ENCODE measurements around the gene GALP.
"Not testable (repeated sequence)": the region's sequence is repeated elsewhere in the genome, so short reads cannot be mapped to it uniquely, and the experiment has no call there.

The GALP gene

DNA sequence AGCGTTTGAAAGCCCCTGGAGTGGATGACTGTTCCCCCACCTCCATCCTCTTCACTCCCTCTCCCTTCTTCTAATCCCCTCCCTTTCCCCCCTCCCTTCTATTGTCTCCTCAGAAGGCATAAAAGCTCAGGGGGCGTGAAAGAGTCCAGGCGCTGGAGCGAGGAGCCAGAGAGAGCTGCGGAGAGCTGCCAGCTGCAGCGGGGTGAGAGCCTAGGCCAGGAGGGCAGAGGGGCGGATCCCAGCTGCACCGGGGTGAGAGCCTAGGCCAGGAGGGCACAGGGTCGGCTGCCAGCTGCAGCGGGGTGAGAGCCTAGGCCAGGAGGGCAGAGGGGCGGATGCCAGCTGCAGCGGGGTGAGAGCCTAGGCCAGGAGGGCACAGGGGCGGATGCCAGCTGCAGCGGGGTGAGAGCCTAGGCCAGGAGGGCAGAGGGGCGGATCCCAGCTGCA, at the start of gene GALP:
GALP (plus strand) TSS at position 148 of the 447 bp plus-strand sequence. CDS start 1,101 bp downstream, outside the sequence.
- not testable (repeated sequence) for DNase-seq

DNA sequence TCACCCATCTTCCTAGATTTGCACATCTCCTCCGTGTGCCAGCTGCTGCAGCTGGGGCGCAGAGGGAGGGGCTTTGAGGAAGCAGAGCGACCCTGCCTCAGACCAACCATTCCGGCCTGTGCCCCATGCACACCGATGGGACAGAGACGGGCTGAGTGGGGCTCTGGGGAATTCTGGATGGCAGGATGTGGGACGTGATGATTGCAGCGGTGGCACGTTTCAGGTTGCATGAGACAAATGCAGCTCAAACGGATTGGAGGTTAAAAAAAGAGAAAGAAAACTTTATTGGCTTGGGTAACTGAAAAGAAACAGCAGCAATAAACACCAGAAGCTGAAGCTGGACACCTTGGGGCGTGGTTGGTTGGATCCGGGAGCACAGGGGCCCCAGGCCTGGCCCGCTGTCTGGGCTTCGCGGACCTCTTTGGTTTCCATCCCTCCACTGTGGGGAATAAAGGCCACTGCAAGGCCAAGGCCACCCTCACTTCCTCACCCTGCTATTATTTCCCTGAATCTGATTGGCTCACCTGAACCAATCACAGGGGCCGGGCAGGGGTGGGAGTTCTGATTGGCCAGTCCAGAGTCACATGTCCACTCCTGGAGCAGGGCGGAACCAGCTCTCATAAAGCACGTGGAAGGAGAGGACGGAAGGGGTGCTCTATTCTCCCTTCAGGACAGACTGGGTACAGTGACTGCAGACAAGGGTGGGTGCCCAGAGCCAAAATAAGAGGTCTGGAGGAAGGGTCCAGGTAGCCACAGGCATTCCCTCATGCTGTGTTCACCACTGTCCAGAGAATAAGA, 48.6 kb upstream of the GALP start:
- DNase-seq, result no peak

DNA sequence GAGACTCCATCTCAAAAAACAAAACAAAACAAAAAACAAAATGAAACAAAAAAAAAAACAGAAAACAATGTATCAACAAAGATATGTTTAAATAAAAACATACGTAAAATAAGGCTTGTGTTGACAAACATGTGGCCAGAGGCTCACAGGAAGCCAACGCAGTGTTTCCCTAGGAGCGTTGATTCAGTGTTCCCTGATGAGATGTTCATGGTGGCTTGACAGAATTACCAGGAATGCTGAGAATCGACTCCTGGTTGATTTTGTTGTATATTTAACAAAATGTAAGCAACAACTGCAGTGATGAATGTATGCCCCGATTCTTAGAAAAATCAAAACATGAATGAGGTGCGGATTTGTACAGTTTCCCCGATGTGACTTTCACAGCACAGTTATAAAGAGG, 45.8 kb upstream of the GALP start:
- no peak for DNase-seq

DNA sequence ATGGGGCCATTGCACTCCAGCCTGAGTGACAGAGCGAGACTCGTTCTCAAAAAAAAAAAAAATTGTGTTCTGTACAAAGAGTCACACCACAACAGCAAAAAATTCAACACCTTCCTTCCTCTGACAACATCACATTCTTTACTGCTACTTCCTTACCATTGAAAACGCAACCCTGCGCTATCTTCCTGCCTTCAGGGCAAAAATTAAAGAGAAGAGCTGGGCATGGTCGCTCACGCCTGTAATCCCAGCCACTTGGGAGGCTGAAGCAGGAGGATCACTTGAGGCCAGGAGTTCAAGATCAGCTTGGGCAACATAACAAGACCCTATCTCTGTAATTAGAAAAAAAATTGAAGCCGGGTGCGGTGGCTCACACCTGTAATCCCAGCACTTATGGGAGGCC, 44.2 kb upstream of the GALP start:
- no peak for DNase-seq

DNA sequence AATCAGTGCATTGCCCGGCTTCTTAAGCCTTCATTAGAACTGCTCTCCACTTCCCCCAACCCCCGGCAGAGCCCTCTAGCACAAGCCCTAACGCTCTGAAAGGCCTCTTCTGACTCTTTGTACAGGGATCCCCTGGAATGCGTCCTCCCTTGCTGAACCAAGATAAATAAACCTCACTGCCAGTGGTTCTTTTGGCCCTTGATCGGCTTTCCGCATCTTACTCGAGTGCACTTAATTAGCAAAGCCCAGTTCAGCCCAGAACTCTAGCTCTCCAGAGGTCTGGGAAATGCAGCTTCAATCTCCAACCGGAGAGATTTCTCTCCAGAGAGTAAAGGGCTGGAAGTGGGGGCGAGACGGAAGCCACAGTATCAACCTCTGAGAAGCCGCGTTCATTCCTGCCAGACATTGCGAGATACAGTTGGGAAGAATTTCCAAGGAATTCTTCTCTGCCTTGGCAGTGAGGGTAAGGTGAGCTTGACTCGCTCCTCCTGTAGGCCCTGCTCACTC, 43.4 kb upstream of the GALP start:
- no peak for DNase-seq

DNA sequence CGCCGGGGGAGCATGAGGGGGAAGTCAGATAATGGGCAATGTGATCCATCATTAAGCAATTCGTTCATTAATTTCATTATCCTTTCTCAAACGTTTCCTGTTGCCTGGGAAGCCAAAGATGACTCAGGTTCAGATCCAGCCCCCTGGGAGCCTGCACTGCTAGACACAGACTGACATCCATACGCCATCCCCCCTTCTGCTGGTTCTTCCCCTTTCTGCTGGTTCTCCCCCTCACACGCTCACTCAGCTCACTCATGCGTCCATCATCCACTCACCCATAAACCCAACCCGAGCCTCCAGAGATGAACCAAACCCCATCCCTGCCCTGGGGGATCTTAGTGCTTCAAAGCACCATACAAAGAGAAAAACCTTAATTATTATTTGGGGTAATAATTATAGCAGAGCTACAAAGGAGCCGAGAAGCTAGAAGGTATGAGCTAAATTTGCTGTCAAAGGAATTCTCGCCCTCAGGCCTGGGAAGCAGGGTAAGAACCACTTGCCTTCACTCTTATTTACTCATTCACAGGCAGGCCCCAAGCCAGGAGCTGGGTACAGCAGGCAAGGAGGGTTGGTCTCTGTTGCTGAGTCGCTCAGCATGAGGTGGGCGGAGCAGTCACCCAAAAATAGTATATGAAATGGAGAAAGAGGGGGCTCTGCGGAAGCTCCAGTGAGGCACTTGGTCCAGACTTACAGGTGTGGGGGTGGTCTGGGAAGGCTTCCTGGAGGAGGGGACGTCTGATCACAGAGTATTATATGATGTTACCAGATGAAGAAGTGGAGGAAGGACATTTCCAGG, 41.8 kb upstream of the GALP start:
- DNase-seq, result no peak

DNA sequence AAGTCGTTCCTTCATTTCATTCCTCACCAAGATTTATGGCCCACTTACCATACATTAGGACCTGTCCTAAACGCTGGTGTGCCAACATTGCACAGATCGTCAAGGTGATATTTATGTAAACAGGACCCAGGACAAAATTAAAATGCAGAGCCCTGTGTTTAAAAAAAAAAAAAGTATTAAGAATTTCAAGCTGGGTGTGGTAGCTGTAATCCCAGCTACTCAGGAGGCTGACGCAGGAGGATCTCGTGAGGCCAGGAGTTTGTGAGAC, 41.2 kb upstream of the GALP start:
- DNase-seq, result no peak

DNA sequence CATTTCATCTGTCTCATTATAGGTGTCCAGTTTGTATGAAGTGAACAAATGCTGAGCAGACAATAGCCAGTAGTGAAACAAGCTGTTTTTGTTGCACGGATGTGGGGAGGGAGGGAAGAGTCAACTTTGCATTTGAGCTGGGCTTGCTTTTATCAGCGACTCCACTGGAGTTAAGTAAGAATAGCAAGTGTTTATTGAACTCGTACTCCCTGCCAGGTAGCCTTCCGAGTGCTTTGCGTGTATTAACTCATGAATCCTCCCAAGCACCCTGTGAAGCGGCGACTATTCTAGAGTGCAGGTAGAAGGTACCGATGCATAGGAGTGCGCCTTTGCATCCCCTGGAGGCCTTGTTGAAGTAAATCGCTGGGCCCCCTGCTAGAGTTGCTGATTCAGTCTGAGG, 39.4 kb upstream of the GALP start:
- no peak for DNase-seq

DNA sequence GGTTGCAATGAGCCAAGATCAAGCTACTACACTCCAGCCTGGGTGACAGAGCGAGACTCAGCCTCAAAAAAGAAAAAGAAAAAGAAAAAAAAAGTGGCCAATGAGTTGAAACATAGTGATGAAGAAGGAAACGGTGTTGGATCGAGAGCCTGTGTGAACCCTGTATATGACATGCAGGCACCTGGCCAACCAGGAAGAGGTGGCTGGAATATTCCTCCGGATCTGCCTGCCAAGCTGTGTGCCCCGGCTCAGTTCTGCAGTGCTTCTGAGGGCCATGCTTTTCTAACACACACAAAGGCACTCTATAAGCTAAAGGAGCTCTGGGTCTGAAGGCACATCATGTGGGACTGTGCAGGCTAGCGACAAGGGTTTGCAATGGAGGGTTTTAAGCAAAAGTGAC, 38.4 kb upstream of the GALP start:
- no peak for DNase-seq

DNA sequence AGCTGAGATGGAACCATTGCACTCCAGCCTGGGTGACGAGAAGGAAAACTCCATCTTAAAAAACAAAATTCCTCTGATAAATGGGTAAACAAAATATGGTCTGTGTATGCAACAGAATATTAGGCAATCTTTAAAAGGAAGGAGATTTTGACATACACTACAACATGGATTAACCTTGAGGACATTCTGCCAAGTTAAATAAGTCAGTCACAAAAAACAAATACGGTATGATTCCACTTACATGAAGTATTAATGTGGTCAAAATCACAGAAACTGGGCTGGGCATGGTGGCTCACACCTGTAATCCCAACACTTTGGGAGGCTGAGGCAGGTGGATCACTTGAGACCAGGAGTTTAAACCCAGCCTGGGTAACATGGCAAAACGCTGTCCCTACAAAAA, 37.7 kb upstream of the GALP start:
- no peak for DNase-seq

DNA sequence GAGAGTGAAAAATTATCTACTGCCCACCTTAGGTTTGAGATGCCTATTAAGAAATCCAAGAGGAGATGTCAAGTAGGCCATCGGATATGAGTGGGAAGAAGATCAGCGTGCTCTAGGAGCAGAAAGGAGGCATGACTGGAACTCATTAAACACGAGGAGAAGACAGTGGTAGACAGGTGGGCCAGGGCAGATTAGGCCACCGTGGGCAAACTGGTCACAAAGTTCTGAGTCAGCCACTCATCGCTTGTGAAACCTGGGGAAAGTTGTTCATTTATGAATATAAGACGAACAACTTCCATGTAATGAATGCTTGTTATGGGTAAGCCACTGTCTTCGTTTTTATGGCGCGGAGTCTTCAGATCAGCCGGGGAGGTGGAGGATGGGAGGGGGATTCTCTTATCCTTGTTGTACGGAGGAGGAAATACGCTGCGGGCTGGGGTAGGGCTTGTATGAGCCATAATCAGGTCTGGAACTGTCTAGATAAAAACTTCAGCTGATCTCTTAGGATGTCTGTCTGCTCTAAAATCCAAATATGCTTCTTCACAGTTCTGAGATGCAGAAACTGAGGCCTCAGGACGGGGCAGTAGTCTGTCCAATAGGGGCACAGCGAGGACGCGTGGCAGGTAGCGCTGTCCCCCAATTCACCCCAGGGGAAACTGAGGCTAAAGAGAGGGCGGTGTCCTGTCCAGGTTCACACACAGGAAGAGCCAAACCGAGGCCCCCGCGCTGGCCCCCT, 35.8 kb upstream of the GALP start:
- DNase-seq, result no peak

DNA sequence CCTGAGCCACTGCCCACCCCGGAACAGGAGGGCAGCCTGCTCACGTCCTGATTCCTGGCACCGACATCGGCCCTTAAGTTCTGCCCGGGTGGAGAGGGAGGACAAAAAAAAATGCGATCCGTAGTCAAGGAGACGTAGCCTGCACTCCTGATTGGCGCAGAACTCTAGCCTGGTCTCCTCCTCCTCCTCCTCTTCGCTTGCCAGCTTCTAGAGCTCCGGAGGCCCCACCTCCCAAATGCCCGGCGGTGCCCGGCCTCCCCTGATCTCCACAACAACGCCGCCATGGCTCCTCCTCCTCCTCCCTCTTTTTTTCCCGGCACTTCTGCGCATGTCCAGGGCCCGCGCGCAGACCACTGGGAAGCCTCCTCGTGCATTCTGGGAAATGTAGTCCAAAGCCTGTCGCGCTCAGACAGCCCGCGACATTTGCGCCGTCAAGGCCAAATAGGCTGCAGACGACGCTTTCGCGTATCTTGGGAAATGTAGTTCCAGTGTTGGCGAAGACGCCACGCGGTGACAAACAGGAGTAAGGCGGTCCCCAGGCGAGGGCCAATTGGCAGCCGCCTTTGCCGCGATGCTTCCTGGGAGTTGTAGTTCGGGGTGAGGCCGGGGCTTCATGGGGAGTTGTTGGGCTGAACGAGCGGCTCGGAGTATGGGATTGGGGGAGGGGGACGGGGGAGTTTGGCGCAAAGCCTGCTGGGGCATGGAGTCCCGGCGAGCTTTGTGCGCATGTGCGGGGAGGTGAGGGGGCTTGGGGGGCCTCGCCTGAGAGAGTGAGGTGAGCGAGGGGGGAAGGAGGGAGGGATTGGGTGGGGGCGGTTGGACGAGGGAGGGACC, 35.0 kb upstream of the GALP start, which contains the start of gene ZNF444:
ZNF444 (plus strand) TSS at position 705 of the 834 bp plus-strand sequence. CDS start 5,625 bp downstream, outside the sequence.
- DNase-seq, result peak; percentile 61

DNA sequence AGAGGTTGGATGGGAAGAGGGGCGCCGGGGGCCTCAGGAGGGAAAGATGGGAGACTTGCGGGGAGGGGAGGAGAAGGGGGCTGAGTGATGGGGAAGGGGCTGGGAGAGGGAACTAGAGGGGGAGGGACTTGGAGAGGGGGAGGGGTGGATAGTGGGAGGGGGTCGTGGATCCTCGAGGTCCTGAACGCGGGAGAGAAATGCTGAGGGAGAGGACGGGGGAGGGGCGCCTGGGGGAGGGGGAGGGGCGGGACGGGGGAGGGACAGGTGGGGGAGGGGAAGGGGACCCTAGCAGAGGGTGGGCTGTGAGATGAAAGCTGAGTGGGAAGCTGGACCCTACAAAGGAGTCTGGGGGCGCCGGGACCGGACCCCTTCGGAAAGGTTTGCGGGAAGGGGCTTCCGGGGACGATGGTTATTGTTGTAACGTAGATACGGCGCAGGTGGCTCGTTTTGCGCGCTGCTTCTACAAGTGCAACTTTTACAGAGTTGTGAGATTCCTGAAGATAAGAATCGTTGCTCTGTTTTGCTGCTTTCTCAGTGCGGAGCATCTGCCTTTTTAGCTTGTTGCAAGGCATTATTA, 34.3 kb upstream of the GALP start:
- no peak for DNase-seq

DNA sequence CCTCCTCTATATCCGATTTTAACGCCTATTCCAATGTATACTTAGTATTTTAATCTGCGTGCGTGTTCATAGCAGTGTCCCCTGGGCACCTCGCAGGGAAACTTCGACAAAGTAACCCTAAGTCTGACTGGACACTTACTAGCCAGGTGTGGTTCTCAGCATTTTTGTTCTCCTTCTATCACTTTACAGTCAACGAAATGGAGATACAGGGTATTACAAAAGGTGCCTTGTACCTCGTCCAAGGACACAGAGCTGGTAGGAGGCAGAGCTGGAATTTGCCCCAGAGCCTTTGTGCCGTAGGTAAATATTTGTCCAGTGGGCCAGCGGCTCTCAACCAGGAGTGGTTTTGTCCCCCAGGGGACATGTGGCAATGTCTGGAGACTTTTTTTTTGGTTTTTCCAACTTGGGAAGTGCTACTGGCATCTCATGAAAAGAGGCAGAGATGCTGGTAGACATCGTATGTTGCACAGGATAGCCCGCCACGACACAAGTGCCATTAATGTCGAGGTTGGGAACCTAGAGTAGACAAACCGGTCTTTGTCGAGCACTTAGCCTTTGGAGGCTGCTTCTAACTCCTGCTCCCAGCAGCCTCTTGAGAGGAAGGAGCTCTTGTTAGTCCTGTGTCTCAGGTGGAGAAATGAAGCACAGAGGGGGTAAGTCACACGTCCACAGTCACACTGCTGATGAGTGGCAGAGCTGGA, 33.6 kb upstream of the GALP start:
- no peak for DNase-seq

DNA sequence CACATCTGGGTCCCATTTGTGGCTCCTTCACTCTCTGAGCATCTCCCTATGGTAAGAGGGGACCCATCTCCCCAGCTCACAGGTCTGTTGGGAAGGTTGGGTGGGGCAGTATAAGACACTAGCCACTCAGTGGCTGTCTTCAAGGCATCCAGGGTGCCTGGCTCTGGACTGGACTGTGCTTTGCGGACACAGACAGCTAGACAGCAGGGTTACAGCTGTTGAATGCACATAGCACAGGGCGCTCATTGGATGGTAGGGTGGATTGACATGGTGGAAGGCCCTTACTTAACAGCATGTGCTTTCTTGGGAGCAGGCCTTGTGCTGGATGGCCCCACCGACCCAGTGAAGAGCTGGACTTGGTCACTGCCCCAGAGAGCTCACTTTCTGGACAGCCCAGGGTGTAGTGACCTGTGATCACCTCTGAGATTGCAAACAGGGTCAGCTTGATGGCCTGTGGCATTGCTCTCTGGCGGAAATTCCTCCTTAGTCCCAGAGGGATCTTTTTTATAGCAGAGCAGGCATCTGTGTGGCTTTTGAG, 32.8 kb upstream of the GALP start:
- no peak for DNase-seq

DNA sequence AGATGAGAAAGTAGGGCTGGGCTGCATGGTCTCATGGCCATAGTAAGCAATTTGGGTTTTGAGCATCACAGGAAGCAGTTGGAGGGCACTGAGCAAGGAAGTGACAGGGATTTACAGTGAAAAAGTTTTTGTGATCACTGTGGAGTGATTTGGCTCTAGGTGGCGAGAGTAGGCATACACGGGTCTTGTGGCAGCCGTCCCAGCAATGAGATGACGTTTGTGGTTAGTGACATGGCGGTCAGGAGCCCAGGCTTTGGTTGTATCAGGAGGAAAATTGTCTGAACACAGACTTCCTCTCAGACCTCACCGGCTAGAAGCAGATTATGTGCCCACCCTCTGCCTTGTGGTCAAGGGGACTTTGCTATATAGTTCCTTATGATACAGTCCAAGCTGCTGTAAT, 31.4 kb upstream of the GALP start:
- no peak for DNase-seq

DNA sequence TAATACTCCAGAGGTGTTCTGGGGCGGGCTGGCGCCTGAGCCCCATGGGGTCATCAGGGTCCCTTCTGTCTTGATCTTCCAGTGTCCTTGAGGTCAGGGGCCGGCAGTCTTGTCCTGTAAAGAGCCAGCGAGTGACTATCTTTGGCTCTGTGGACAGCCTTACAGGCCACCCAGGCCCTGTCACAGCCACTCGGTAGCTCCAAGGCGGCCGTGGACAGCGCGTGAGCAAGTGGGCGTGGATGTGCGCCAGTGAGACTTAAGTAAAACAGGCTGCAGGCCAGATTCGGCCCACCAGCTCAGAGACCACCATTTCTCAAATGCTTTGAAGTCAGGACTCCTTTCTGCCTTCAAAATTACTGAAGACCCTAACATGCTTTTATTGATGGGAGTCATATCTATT, 31.0 kb upstream of the GALP start:
- DNase-seq, result no peak

DNA sequence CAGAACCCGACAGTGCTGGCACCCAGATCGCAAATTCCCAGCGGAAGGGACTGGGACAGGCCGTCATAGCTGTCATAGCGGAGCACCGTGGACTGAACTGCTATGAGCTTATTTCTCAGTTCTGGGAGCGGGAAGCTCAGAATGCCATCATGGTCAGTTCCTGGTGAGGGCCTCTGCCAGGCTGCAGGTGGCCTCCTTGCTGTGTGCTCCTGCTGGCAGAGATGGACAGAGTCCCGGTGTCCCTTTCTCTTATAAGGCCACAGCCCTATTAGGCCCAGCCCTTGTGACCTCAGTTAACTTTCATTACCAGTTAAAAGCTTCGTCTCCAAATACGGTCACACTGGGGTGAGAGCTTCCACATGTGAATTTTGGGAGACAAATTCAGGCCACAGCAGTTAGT, 30.1 kb upstream of the GALP start:
- DNase-seq, result no peak

DNA sequence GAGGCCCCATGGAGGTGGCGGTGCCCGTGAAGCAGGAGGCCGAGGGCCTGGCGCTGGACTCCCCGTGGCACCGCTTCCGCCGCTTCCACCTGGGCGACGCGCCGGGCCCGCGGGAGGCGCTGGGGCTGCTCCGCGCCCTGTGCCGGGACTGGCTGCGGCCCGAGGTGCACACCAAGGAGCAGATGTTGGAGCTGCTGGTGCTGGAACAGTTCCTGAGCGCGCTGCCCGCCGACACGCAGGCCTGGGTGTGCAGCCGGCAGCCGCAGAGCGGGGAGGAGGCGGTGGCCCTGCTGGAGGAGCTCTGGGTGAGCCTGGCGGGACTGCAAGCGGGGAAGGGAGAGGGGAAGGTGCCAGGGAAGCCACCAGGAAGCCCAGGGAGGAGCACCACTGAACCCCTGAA, 28.9 kb upstream of the GALP start:
- DNase-seq, result no peak

DNA sequence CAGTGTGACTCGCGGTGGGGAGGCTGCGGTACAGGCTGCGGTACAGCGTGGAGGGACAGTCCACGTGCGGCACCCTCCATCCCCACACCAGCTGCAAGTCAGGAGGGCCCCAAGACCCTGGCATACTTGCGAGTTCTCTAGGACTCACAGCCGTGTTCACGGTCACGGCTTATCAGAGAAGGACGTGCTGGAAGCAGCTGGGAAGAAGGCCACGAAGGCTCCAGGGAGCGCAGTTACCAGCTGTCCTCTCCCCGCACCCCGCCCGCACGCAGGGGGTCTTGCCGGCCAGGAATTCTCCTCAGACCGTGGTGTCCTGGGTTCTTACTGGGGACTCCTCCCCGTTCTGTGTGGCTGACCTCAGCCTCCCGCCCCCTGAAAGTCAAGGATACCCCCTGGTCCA, 28.5 kb upstream of the GALP start:
- no peak for DNase-seq

DNA sequence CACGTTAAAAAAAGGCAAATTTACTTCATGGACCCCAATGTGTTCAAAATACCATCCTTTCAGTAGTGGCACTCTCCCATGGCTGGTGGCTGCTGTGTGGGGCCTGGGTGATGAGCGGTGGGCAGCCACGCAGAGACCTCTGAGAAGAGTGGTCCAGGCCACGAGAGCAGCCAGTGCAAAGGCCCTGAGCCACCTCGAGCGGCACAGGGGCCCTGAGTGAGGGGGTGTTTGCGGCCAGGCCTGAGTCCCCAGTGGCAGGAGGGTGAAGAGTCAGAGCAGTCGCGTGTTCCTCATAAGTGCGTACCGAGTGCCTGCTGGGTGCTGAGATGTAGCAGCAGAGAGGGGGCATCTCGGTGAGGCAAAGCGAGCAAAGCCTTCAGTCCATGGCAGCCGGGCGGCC, 27.7 kb upstream of the GALP start:
- DNase-seq, result no peak

All from cortex of kidney (tissue), 1 donor.